Measurements from ENCODE around the gene ESRRB. TPM values are rescaled to one million over a fixed set of nuclear protein-coding genes. Genes with fewer than 3 reads are reported as not detected.
A peak's percentile ranks its signal among the peaks of the same experiment; 100 is the strongest.

The ESRRB gene
- total RNA-seq, 1 experiment from 2014 or later: 1.6 TPM

DNA sequence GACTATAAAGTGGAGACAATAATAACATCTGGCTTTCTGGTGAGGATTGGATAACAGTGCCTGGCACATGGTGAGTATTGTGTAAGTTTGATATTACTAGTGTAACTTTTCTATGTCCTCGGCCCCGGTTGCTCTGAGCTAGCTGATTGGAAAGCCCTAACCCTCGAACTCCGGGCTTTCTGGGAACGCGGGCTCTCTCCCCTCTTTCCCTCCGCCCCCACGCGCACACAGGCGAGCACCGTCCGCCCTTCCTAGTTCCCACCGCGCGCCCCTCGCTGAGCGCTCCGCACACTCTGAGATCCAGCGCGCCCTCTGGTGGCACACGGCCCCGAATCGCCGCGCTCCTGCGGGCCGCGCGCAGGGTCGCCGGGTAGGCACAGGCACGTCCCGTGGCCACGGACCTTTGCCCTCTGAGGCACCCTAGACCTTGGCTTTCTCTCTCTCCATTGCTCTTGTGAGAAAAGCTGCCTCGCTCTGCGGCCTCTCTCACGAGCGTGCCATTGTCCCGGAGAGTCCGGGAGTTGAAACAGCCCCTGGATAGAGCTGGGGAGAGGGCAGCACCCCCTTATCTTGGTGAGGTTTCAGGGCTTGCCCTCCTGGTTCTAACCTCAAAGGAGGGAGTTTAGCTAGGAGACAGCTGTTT is 23.2 kb upstream of the ESRRB start (continued):
- TF ChIP-seq, protein P1, sequence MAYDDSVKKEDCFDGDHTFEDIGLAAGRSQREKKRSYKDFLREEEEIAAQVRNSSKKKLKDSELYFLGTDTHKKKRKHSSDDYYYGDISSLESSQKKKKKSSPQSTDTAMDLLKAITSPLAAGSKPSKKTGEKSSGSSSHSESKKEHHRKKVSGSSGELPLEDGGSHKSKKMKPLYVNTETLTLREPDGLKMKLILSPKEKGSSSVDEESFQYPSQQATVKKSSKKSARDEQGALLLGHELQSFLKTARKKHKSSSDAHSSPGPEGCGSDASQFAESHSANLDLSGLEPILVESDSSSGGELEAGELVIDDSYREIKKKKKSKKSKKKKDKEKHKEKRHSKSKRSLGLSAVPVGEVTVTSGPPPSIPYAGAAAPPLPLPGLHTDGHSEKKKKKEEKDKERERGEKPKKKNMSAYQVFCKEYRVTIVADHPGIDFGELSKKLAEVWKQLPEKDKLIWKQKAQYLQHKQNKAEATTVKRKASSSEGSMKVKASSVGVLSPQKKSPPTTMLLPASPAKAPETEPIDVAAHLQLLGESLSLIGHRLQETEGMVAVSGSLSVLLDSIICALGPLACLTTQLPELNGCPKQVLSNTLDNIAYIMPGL (CRISPR knock-in tag; IDR thresholded peaks at IDR 0.05): peak; percentile 87; the same call in 1 of the 2 replicates
- 0 out of 2 replicates have a peak, but pooled peaks have one; percentile 25 for TF ChIP-seq GABPB1 (CRISPR knock-in tag; IDR thresholded peaks at IDR 0.05)
- TF ChIP-seq, protein P2, sequence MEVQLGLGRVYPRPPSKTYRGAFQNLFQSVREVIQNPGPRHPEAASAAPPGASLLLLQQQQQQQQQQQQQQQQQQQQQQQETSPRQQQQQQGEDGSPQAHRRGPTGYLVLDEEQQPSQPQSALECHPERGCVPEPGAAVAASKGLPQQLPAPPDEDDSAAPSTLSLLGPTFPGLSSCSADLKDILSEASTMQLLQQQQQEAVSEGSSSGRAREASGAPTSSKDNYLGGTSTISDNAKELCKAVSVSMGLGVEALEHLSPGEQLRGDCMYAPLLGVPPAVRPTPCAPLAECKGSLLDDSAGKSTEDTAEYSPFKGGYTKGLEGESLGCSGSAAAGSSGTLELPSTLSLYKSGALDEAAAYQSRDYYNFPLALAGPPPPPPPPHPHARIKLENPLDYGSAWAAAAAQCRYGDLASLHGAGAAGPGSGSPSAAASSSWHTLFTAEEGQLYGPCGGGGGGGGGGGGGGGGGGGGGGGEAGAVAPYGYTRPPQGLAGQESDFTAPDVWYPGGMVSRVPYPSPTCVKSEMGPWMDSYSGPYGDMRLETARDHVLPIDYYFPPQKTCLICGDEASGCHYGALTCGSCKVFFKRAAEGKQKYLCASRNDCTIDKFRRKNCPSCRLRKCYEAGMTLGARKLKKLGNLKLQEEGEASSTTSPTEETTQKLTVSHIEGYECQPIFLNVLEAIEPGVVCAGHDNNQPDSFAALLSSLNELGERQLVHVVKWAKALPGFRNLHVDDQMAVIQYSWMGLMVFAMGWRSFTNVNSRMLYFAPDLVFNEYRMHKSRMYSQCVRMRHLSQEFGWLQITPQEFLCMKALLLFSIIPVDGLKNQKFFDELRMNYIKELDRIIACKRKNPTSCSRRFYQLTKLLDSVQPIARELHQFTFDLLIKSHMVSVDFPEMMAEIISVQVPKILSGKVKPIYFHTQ (CRISPR knock-in tag; IDR thresholded peaks at IDR 0.05): no peak
- TF ChIP-seq, protein P3, sequence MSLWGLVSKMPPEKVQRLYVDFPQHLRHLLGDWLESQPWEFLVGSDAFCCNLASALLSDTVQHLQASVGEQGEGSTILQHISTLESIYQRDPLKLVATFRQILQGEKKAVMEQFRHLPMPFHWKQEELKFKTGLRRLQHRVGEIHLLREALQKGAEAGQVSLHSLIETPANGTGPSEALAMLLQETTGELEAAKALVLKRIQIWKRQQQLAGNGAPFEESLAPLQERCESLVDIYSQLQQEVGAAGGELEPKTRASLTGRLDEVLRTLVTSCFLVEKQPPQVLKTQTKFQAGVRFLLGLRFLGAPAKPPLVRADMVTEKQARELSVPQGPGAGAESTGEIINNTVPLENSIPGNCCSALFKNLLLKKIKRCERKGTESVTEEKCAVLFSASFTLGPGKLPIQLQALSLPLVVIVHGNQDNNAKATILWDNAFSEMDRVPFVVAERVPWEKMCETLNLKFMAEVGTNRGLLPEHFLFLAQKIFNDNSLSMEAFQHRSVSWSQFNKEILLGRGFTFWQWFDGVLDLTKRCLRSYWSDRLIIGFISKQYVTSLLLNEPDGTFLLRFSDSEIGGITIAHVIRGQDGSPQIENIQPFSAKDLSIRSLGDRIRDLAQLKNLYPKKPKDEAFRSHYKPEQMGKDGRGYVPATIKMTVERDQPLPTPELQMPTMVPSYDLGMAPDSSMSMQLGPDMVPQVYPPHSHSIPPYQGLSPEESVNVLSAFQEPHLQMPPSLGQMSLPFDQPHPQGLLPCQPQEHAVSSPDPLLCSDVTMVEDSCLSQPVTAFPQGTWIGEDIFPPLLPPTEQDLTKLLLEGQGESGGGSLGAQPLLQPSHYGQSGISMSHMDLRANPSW (CRISPR knock-in tag; conservative IDR thresholded peaks at IDR 0.05; ENCODE audit: low read depth): no peak
- TF ChIP-seq, protein P4, sequence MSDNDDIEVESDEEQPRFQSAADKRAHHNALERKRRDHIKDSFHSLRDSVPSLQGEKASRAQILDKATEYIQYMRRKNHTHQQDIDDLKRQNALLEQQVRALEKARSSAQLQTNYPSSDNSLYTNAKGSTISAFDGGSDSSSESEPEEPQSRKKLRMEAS (CRISPR knock-in tag; IDR thresholded peaks at IDR 0.05): peak; percentile 84
- TF ChIP-seq NFE2L1 (CRISPR knock-in tag; IDR thresholded peaks at IDR 0.05): no peak
- no peak for TF ChIP-seq TP53 (CRISPR knock-in tag; IDR thresholded peaks at IDR 0.05)
- TF ChIP-seq, protein P5, sequence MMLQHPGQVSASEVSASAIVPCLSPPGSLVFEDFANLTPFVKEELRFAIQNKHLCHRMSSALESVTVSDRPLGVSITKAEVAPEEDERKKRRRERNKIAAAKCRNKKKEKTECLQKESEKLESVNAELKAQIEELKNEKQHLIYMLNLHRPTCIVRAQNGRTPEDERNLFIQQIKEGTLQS (CRISPR knock-in tag; conservative IDR thresholded peaks at IDR 0.05): no peak
- TF ChIP-seq, protein P6, sequence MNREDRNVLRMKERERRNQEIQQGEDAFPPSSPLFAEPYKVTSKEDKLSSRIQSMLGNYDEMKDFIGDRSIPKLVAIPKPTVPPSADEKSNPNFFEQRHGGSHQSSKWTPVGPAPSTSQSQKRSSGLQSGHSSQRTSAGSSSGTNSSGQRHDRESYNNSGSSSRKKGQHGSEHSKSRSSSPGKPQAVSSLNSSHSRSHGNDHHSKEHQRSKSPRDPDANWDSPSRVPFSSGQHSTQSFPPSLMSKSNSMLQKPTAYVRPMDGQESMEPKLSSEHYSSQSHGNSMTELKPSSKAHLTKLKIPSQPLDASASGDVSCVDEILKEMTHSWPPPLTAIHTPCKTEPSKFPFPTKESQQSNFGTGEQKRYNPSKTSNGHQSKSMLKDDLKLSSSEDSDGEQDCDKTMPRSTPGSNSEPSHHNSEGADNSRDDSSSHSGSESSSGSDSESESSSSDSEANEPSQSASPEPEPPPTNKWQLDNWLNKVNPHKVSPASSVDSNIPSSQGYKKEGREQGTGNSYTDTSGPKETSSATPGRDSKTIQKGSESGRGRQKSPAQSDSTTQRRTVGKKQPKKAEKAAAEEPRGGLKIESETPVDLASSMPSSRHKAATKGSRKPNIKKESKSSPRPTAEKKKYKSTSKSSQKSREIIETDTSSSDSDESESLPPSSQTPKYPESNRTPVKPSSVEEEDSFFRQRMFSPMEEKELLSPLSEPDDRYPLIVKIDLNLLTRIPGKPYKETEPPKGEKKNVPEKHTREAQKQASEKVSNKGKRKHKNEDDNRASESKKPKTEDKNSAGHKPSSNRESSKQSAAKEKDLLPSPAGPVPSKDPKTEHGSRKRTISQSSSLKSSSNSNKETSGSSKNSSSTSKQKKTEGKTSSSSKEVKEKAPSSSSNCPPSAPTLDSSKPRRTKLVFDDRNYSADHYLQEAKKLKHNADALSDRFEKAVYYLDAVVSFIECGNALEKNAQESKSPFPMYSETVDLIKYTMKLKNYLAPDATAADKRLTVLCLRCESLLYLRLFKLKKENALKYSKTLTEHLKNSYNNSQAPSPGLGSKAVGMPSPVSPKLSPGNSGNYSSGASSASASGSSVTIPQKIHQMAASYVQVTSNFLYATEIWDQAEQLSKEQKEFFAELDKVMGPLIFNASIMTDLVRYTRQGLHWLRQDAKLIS (CRISPR knock-in tag; IDR thresholded peaks at IDR 0.05; ENCODE audit: borderline replicate concordance): no peak
- no peak for TF ChIP-seq RELA (CRISPR knock-in tag; IDR thresholded peaks at IDR 0.05; ENCODE audit: borderline replicate concordance)
- TF ChIP-seq ZNF138 (CRISPR knock-in tag; conservative IDR thresholded peaks at IDR 0.05): no peak
- TF ChIP-seq NR2C2 (CRISPR knock-in tag; IDR thresholded peaks at IDR 0.05): no peak
- peak; percentile 54; the same call in 1 of the 2 replicates for TF ChIP-seq FOXP1 (CRISPR knock-in tag; IDR thresholded peaks at IDR 0.05; ENCODE audit: borderline replicate concordance)
- TF ChIP-seq, protein P7, sequence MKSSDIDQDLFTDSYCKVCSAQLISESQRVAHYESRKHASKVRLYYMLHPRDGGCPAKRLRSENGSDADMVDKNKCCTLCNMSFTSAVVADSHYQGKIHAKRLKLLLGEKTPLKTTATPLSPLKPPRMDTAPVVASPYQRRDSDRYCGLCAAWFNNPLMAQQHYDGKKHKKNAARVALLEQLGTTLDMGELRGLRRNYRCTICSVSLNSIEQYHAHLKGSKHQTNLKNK (CRISPR knock-in tag; IDR thresholded peaks at IDR 0.05): no peak
- TF ChIP-seq, protein P8, sequence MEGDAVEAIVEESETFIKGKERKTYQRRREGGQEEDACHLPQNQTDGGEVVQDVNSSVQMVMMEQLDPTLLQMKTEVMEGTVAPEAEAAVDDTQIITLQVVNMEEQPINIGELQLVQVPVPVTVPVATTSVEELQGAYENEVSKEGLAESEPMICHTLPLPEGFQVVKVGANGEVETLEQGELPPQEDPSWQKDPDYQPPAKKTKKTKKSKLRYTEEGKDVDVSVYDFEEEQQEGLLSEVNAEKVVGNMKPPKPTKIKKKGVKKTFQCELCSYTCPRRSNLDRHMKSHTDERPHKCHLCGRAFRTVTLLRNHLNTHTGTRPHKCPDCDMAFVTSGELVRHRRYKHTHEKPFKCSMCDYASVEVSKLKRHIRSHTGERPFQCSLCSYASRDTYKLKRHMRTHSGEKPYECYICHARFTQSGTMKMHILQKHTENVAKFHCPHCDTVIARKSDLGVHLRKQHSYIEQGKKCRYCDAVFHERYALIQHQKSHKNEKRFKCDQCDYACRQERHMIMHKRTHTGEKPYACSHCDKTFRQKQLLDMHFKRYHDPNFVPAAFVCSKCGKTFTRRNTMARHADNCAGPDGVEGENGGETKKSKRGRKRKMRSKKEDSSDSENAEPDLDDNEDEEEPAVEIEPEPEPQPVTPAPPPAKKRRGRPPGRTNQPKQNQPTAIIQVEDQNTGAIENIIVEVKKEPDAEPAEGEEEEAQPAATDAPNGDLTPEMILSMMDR (IDR thresholded peaks at IDR 0.05): peak; percentile 64
- TF ChIP-seq ZNF396 (CRISPR knock-in tag; IDR thresholded peaks at IDR 0.05; ENCODE audit: borderline replicate concordance): no peak
- TF ChIP-seq ZNF232 (CRISPR knock-in tag; IDR thresholded peaks at IDR 0.05): no peak
- TF ChIP-seq KAT7 (CRISPR knock-in tag; IDR thresholded peaks at IDR 0.05; ENCODE audit: borderline replicate concordance): no peak
- TF ChIP-seq PRRX2 (CRISPR knock-in tag; IDR thresholded peaks at IDR 0.05): no peak
- no peak for TF ChIP-seq EMX1 (CRISPR knock-in tag; IDR thresholded peaks at IDR 0.05)
- no peak for TF ChIP-seq MYBL2 (CRISPR knock-in tag; IDR thresholded peaks at IDR 0.05)
- TF ChIP-seq ZNF317 (CRISPR knock-in tag; IDR thresholded peaks at IDR 0.05; ENCODE audit: borderline replicate concordance, low read depth): no peak
- no peak for TF ChIP-seq NFYB (CRISPR knock-in tag; conservative IDR thresholded peaks at IDR 0.05; ENCODE audit: low read depth)
- no peak for TF ChIP-seq FOXK1 (CRISPR knock-in tag; IDR thresholded peaks at IDR 0.05)
- no peak for TF ChIP-seq ELF4 (CRISPR knock-in tag; IDR thresholded peaks at IDR 0.05; ENCODE audit: low read depth)
- TF ChIP-seq CREB1 (CRISPR knock-in tag; IDR thresholded peaks at IDR 0.05): no peak

Data from WTC11 (cell line).